DMS53 (cell line): ENCODE measurements around the gene CNKSR1.

Experiments used
- DNase-seq: peaks from one replicate; lab custom pipeline; 2025; lab: John Stamatoyannopoulos, UW

CNKSR1 gene

GRCh38 chr1:26160527-26161414 lies 16.5 kb upstream of the CNKSR1 start:
- no peak for DNase-seq

GRCh38 chr1:26161415-26162219 lies 15.7 kb upstream of the CNKSR1 start:
- peak; percentile 82 for DNase-seq

- DNase-seq, result no peak
Observed at GRCh38 chr1:26162220-26162709, 15.0 kb upstream of the CNKSR1 start.

DNA sequence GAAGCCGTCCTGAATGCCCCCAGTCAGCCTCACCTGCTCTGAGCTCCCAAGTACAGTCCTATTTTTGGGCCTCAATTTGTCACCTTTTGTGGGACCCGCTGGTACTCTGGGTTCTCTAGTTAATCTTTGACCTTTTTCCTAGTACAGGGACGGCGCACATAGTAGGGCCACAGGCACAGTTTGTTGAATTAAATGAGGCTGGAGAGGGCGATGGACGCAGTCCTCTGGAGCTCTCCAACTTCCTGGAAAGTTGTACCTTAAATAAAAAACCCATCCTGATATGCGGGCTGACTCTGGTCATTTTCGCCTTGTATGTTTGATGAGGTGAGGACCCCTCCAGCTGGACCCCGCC lies 13.6 kb upstream of the CNKSR1 start:
- DNase-seq, result peak; percentile 61

DNA sequence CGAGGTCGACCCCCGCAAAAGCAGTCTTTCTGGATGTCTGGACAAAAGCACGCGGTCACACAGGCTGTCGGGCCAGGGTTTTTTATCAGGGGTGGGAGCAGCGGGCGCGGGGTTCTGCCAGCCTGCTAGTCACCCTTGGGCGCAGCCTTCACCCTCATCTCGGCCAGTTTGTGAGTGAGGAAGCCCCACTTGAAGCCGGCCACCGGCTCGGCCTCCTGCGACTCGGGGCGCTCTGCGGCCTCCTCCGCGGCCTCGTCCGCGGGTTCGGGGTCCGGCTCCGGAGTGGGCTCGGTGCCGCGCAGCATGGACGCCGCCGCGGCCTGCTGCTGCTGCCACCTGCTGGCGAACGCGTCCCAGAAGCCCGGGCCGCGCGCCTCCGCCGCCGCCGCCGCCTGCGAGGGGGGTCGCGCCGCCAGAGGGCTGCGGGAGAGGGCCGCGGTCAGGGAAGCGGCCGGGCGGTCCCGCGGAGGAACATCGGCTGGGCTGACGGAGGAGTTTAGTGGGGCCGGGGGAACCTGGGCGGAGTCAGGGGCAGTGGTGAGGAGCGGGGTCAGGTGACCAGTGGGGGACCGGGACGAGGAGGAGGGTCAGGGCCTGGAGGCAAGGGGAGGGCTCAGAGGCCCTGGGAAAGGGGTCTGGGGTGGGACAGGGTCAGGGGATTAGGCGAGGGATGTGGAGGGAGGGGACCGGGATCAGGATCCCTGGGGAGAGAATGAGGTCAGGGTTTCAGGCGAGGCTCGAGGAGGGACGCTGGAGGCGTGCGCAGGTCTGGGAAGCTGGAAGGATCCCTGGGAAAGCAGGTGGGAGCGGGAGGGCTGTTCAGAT lies 13.0 kb upstream of the CNKSR1 start:
- DNase-seq, result peak; percentile 72

DNA sequence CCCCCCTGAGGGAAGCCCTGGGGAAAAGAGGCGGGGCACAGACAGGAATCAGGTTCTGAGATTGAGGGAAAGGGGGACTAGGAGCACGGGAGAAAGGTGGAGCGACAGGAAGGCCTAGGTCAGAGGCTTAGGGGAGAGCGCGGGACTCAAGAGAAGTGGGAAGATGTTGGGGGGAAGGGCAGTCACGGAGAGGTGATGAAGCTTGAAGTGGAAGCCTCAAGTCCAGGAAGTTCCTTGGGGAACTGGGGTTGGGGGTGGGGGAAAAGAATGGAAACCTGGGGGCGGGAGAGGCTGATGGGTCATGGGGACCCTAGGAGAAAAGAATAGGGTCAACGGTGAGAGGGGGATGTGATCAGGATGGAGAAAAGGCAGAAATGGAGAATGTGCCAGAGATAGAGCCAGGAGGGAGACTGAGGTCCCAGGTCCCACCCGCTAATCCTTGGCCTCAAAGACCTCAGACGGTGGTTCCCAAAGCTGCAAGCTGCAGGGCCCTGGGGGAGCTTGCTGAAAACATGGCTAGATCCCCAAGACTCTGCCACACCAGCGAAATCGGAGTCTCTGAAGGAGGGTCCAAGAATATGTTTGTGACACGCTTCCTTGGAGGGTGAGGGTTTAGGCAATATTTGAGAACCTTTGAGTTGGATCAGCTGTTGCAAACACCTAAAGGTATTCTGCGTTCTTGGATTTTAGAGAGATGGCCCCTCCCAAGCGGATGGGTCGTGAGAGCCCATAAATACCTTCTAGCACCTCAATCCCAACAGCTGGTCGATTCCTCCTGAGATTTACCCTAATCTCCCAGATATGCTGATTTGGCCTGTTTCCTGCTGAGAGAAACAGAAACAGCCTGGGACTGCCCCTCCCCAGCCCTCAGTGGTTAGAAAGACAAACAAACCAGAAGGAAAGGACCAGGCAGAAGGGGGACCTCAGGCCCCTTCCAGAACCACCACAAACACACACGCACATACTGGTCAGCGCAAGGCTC lies 12.1 kb upstream of the CNKSR1 start:
- peak; percentile 18 for DNase-seq

GRCh38 chr1:26166719-26167281 lies 10.5 kb upstream of the CNKSR1 start:
- DNase-seq, result no peak

DNA sequence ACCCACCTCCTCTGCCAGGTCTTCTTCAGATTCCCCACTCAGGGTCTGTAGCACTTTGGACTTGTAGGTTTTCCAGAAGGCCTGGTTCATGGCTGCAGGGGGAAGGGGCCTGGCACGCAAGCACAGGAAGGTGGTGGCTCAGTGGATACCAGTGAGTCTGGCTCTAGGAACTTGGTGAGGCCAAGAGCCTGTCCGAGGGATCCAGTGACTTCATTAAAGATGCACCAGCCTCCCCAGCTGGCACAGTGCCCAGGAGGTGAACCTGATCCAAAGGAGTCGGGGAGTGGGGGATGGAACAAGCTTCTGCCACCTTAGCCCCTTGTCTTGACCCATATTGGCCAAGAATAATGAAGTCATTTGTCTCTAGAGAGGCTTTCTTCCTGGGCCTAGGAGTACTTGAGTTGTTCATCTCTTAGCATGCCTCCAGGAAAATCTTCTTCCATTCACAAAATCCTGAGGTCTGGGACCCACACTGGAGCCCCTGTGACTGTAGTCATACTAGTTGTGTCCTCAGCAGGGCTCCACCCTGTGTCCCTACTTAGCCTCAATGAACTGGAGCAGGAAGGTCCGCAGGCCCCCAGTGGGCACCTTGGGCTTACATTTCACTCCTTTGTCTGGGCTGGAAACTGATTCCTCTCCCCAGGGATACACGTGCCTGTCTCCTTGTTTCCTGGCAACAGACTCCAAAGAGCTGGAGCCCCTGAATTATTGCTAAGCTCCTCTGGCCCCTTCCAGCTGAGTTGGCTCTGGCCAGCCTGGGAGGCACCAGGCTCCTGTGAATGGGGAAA lies 8.7 kb upstream of the CNKSR1 start, which contains the start of gene C1orf232:
C1orf232 (minus strand) TSS at position 554 of the 788 bp plus-strand sequence; CDS start at position 90, 464 bp downstream.
- peak; percentile 44 for DNase-seq

GRCh38 chr1:26169198-26169554 lies 8.1 kb upstream of the CNKSR1 start:
- DNase-seq, result no peak

GRCh38 chr1:26169669-26170471 lies 7.4 kb upstream of the CNKSR1 start, which contains the start of gene ZNF593:
Gene ZNF593, plus strand, starts transcription at chr1:26169908. Its CDS starts 76 bp downstream, at chr1:26169984.
- peak; percentile 96 for DNase-seq

- peak; percentile 62 for DNase-seq
Observed at GRCh38 chr1:26170472-26170821, 6.8 kb upstream of the CNKSR1 start.

DNA sequence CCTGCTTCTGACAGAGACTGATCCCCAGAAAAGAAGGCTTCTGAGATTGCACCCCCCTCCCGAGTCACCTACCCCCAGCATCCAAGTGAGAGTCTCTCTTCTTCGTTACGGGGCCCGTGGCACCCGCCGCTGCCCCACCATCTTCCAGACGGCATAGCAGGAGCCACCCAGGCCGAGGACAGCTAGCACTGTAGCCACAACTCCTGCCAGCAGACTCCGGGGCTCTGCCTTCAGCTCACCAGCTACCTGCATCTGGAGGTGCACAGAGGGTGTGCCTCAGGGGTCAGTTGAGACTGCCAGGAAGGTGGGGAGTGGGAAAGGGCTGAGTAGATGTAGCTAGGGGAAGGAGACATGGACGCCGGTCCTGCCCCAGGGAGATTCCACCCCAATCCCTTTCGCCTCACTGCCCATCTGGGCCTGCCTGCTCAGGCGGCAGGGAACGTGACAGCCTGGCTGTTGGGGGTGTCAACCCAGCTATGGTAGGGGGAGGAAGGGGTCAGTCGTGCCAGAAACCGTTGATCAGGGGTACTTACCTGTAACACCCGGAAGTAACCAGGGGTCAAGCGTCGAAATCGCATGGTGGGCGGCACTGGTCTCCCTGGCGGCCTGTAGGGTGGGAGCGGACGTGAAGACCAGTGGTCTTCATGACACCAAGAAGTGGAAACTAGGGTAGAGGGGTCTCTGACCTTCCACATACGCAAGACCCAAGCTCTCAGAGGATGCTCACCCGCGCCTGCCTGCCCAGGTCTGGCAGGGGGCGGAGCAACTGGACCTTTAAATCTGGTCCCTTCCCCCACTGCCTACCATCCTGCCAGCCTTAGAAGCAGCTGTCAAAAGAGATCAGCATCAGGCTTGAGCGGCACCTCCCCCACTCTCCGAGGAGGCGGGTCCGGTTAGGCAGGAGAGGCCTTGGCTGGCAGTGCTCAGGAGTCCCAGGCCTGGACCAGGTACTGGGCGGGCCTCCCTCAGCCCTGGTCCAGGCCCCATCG lies 5.9 kb upstream of the CNKSR1 start, which contains the start of gene ZNF593OS:
ZNF593OS (minus strand) TSS at position 749 of the 989 bp plus-strand sequence; CDS start at position 578, 171 bp downstream.
- no peak for DNase-seq

DNA sequence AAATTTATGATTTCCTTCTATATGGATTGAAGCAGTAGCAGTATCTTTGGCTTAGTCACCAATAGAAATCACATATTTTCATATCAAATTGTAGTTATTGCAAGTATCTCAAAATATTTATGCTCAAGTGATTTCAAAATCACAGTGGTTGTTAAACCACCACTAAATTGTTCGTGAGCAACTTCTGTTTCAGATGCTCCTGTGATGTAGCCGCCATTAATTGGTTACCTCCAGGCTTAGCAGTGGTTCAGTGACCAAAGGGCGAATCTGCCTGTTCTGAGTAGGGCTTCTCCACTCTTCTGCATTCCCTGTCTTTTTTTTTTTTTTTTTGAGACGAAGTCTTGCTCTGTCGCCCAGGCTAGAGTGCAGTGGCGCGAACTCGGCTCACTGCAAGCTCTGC lies 1.9 kb upstream of the CNKSR1 start:
- no peak for DNase-seq

GRCh38 chr1:26180010-26180506 lies 2.8 kb downstream of the CNKSR1 start:
- DNase-seq, result no peak

- DNase-seq, result no peak
Observed at GRCh38 chr1:26181586-26182382, 4.5 kb downstream of the CNKSR1 start.

- no peak for DNase-seq
Observed at GRCh38 chr1:26182383-26182696, 5.0 kb downstream of the CNKSR1 start.
